Measurements from ENCODE around the gene CACNA2D4.

CACNA2D4 gene

GRCh38 chr12:1778911-1779310 lies 139.5 kb downstream of the CACNA2D4 start:
- DNase-seq (ENCODE audit: low spot score) = no peak

GRCh38 chr12:1777798-1778197 lies 140.7 kb downstream of the CACNA2D4 start:
- DNase-seq (ENCODE audit: low spot score) = no peak

- DNase-seq (ENCODE audit: low spot score) = no peak
These were observed 142.1 kb downstream of the CACNA2D4 start for GRCh38 chr12:1776170-1776921.

GRCh38 chr12:1773937-1774655 lies 144.4 kb downstream of the CACNA2D4 start:
- peak; percentile 61 for DNase-seq (ENCODE audit: low spot score)

- DNase-seq (ENCODE audit: low spot score) = no peak
These were observed 148.5 kb downstream of the CACNA2D4 start for GRCh38 chr12:1769809-1770494.

- no peak for DNase-seq (ENCODE audit: low spot score)
These were observed 149.8 kb downstream of the CACNA2D4 start for GRCh38 chr12:1768615-1769014.

GRCh38 chr12:1767407-1768090 lies 150.9 kb downstream of the CACNA2D4 start:
- no peak for DNase-seq (ENCODE audit: low spot score)

GRCh38 chr12:1766110-1766509 lies 152.3 kb downstream of the CACNA2D4 start:
- DNase-seq (ENCODE audit: low spot score) = no peak

GRCh38 chr12:1763153-1763552 lies 155.3 kb downstream of the CACNA2D4 start:
- DNase-seq (ENCODE audit: low spot score) = no peak

GRCh38 chr12:1761857-1762256 lies 156.6 kb downstream of the CACNA2D4 start:
- no peak for DNase-seq (ENCODE audit: low spot score)

GRCh38 chr12:1760566-1761382 lies 157.7 kb downstream of the CACNA2D4 start:
- no peak for DNase-seq (ENCODE audit: low spot score)

- DNase-seq (ENCODE audit: low spot score) = peak; percentile 75
These were observed 159.6 kb downstream of the CACNA2D4 start for GRCh38 chr12:1758887-1759286.

GRCh38 chr12:1758376-1758775 lies 160.1 kb downstream of the CACNA2D4 start:
- DNase-seq (ENCODE audit: low spot score) = no peak

GRCh38 chr12:1750300-1750699 lies 168.2 kb downstream of the CACNA2D4 start:
- DNase-seq (ENCODE audit: low spot score) = no peak

- no peak for DNase-seq (ENCODE audit: low spot score)
These were observed 169.4 kb downstream of the CACNA2D4 start for GRCh38 chr12:1749019-1749418.

- DNase-seq (ENCODE audit: low spot score) = no peak
These were observed 170.8 kb downstream of the CACNA2D4 start for GRCh38 chr12:1747609-1748008.

GRCh38 chr12:1744932-1745331 lies 173.5 kb downstream of the CACNA2D4 start:
- DNase-seq (ENCODE audit: low spot score) = no peak
